Mammary epithelial cell (primary cell): ENCODE results near the gene FGF21.

ENCODE experiments used
- EZH2 ChIP-seq: IDR thresholded peaks from 2 replicates; pipeline ENCODE4 v1.6.1; 2012; ENCODE audit warnings: low read length, inconsistent platforms, borderline replicate concordance
- TF ChIP-seq, protein P1 (sequence below), 2 donors: IDR thresholded peaks in 1 of 2; conservative IDR thresholded peaks in 1 of 2; 2 replicates each; pipeline ENCODE4 v1.5.1; 2011 to 2012; ENCODE audit warnings: inconsistent platforms in 2 of 2, low read length in 2 of 2, mild to moderate bottlenecking in 2 of 2, control low read depth in 1 of 2, low read depth in 1 of 2; ENCODE audit not compliant: insufficient read depth in 1 of 2; ENCODE audit errors: extremely low read depth in 1 of 2

DNA sequence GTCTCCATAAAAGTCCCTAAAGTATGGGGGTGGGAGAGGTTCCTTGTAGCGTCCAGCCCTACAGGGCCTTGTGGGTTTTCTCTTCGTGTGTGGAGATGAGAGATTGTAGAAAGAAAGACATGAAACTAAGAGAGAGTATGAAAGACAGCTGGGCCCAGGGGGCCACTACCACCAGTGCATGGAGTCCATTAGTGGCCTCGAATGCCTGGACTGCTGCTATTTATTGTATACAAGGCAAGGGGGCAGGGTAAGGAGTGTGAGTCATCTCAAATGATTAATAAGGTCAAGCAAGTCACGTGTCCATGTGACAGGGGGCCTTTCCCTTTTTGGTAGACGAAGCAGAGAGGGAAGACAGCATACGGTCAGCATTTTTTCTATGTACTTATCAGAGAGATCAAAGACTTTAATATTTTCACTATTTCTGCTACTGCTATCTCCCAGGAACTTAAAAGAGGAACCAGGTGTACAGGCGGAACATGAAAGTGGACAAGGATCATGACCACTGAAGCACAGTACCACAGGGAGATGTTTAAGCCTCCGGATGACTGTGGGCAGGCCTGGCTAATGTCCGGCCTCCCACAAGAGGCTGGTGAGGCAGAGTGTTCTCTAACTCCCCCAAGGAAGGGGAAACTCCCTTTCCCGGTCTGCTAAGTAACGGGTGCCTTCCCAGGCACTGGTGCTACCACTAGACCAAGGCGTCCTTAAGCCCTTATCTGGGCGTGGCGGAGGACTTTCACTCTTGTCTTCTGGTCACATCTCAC, 25.5 kb downstream of the FGF21 start:
- TF ChIP-seq, protein P1, sequence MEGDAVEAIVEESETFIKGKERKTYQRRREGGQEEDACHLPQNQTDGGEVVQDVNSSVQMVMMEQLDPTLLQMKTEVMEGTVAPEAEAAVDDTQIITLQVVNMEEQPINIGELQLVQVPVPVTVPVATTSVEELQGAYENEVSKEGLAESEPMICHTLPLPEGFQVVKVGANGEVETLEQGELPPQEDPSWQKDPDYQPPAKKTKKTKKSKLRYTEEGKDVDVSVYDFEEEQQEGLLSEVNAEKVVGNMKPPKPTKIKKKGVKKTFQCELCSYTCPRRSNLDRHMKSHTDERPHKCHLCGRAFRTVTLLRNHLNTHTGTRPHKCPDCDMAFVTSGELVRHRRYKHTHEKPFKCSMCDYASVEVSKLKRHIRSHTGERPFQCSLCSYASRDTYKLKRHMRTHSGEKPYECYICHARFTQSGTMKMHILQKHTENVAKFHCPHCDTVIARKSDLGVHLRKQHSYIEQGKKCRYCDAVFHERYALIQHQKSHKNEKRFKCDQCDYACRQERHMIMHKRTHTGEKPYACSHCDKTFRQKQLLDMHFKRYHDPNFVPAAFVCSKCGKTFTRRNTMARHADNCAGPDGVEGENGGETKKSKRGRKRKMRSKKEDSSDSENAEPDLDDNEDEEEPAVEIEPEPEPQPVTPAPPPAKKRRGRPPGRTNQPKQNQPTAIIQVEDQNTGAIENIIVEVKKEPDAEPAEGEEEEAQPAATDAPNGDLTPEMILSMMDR (conservative IDR thresholded peaks at IDR 0.05 in 1 of 2, IDR thresholded peaks at IDR 0.05 in 1 of 2; ENCODE audit: extremely low read depth in 1 of 2, insufficient read depth in 1 of 2, low read depth in 1 of 2, low read length in 2 of 2) = no peak
- TF ChIP-seq EZH2 = no peak
